ENCODE results near the gene BHLHA15. TPM values are rescaled to one million over a fixed set of nuclear protein-coding genes. Genes with fewer than 3 reads are reported as not detected.
"Not testable (repeated sequence)": the region's sequence is repeated elsewhere in the genome, so short reads cannot be mapped to it uniquely, and the experiment has no call there.

BHLHA15 gene
- total RNA-seq, 1 experiment from 2014 or later, result 5.2 TPM

DNA sequence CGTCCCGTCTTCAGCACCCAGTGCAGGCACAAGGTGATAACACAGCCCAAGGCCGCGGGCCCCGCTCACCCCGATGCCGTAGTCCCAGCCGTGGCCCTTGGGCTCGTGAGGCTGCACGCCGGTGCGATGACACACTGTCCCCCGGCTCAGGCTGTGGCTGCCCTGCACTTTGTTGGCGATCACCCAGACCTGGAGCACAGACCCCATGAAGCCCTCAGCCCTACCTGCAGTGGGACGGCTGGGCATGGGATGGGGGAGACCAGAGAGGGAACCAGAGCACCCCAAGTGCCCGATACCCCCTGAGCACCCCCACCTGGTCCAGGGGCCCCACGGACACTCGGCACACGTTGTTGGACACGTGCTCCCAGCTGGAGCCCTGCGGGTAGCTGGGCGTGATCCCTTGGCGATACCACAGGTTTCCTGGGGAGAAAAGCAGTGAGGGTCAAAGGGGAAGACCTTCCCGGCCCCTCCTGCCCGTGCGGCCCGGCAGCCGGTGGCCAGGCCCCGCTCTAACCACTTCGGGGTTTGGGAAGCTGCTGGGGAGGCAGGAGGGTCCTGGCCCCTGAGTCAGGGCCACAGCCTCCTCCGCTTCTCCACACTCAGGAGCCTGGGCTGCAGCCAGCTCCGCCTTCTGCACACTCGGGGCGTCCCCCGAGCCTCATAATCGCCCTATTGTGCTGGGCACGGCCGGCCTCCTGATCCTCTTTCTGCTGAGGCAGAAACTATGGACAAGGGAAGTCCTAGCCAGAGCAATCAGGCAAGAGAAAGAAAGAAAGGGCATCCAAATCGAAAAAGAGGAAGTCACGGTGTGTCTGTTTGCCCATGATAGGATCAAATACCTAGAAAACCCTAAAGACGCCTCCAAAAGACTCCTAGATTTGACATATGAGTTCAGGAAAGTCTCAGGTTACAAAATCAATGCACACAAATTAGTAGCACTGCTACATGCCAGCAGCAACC is 6.7 kb downstream of the BHLHA15 start:
- Histone ChIP-seq H3K36me3 (ENCODE audit: control insufficient read depth in 1 of 2, insufficient read depth in 2 of 2, low read length in 2 of 2) (no peaks in the 10 kb centered on the region), H3K4me2 (ENCODE audit: low read length) (no peak overlapping the region), H4K20me1 (ENCODE audit: insufficient read depth) (no peaks in the 10 kb centered on the region), H3K4me3 (replicated peaks in 1 of 2; ENCODE audit: low read depth in 1 of 2, low read length in 2 of 2) (no peak overlapping the region), H3K4me1 (ENCODE audit: control insufficient read depth in 1 of 2, insufficient read depth in 2 of 2, low read length in 2 of 2) (no peaks in the 10 kb centered on the region), H2AFZ (ENCODE audit: low read depth, low read length, poor library complexity, severe bottlenecking) (no peak overlapping the region), H3K9me3 (ENCODE audit: control insufficient read depth in 1 of 2, insufficient read depth in 1 of 2, low read depth in 1 of 2, low read length in 2 of 2) (no peaks in the 10 kb centered on the region), H3K9me2 (ENCODE audit: insufficient read depth) (no peaks in the 10 kb centered on the region), H3K27ac (ENCODE audit: low read depth, low read length) (no peak overlapping the region), H3K27me3 (ENCODE audit: insufficient read depth, low read length) (no peaks in the 10 kb centered on the region), H3K79me2 (ENCODE audit: insufficient read depth, low read length) (no peaks in the 10 kb centered on the region), H3K9ac (ENCODE audit: low read length) (no peak overlapping the region)
- DNase-seq (ENCODE audit: low read depth, low spot score) (no peak), ATAC-seq (no peak)
- RAD21 ChIA-PET (ENCODE audit: low non-redundant PET in 1 of 2, low total read pairs in 2 of 2, uncharacterized antibody in 2 of 2, unreplicated experiment in 2 of 2), result no interaction called here
- TF ChIP-seq EZH2phosphoT487 (IDR thresholded peaks at IDR 0.05; ENCODE audit: borderline replicate concordance) (no peak), POLR2AphosphoS5 (IDR thresholded peaks at IDR 0.05; ENCODE audit: low read depth, low read length) (no peak), SIN3A (IDR thresholded peaks at IDR 0.05; ENCODE audit: low read depth) (no peak), EZH2 (IDR thresholded peaks at IDR 0.05) (no peak), ELF1 (IDR thresholded peaks at IDR 0.05; ENCODE audit: borderline replicate concordance, low read depth) (no peak)
- BruUV-seq (replicated peaks), result no TSS peak
- CTCF ChIA-PET, result no interaction called here
- POLR2A ChIA-PET, result no interaction called here
- intact Hi-C loops (cut with micrococcal nuclease), result no loop called here

DNA sequence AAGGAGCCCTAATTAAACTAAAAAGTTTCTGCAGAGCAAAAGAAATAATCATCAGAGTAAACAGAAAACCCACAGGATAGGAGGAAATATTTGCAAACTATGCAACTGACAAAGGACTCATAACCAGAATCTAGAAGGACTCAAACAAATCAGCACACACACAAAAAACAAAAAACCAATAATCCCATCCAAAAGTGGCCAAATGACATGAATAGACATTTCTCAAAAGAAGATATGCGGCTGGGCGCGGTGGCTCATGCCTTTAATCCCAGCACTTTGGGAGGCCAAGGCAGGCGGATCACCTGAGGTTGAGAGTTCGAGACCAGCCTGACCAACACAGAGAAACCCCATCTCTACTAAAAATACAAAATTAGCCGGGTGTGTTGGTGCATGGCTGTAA is 8.1 kb downstream of the BHLHA15 start:
- BruUV-seq (replicated peaks); intact Hi-C loops (cut with micrococcal nuclease); DNase-seq (ENCODE audit: low read depth, low spot score); ATAC-seq; H2AFZ ChIP-seq (ENCODE audit: low read depth, low read length, poor library complexity, severe bottlenecking); H3K79me2 ChIP-seq (ENCODE audit: insufficient read depth, low read length); POLR2A ChIA-PET; H3K27ac ChIP-seq (ENCODE audit: low read depth, low read length); H3K9ac ChIP-seq (ENCODE audit: low read length); CTCF ChIA-PET; RAD21 ChIA-PET (ENCODE audit: low non-redundant PET in 1 of 2, low total read pairs in 2 of 2, uncharacterized antibody in 2 of 2, unreplicated experiment in 2 of 2); H3K9me2 ChIP-seq (ENCODE audit: insufficient read depth); H3K4me3 ChIP-seq (replicated peaks in 1 of 2; ENCODE audit: low read depth in 1 of 2, low read length in 2 of 2); H4K20me1 ChIP-seq (ENCODE audit: insufficient read depth); H3K4me1 ChIP-seq (ENCODE audit: control insufficient read depth in 1 of 2, insufficient read depth in 2 of 2, low read length in 2 of 2); H3K9me3 ChIP-seq (ENCODE audit: control insufficient read depth in 1 of 2, insufficient read depth in 1 of 2, low read depth in 1 of 2, low read length in 2 of 2); H3K36me3 ChIP-seq (ENCODE audit: control insufficient read depth in 1 of 2, insufficient read depth in 2 of 2, low read length in 2 of 2); H3K4me2 ChIP-seq (ENCODE audit: low read length); H3K27me3 ChIP-seq (ENCODE audit: insufficient read depth, low read length): not testable (repeated sequence)
